AG09319 (cell line): Measurements from ENCODE around the gene GMPPA.

Experiments
- DNase-seq: peaks from one replicate; pipeline ENCODE4 v3.0.0-alpha.2; 2010; ENCODE audit warnings: low read depth; ENCODE audit errors: extremely low read depth
- TF ChIP-seq, protein P1 (sequence below): IDR thresholded peaks from 2 replicates; pipeline ENCODE4 v1.5.1; 2011; ENCODE audit warnings: low read depth, mild to moderate bottlenecking, inconsistent platforms, low read length, moderate library complexity

The GMPPA gene

DNA sequence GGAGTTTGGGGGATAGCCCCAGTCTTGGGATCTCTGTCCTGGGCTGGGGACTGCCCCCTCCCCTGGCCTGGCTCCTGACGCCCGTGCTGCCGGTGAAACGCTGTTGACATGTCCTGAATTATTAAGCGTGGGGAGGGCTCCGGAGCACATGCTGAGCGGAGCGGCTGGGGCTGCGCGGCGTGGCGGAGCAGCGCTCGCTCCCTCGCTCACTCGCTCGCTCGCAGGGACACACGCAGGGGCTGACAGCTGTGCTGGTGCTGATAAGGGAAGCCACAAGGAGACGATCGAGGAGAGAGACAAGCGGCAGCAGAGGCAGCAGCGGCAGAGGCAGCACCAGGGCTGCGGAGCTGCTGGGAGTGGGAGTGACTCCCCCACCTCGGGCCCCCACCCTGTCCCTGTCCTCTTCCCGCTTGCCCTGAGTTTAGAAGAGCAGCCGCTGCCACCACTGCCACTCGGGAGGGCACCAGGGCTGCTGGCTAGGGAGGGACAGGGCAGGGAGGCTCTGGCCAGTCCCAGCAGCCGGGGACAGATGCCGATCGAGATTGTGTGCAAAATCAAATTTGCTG, 15.6 kb downstream of the GMPPA start, which contains the start of gene ASIC4:
ASIC4 (plus strand) TSS at position 287 of the 566 bp plus-strand sequence; CDS start at position 530, 243 bp downstream.
- no peak for DNase-seq
- TF ChIP-seq, protein P1, sequence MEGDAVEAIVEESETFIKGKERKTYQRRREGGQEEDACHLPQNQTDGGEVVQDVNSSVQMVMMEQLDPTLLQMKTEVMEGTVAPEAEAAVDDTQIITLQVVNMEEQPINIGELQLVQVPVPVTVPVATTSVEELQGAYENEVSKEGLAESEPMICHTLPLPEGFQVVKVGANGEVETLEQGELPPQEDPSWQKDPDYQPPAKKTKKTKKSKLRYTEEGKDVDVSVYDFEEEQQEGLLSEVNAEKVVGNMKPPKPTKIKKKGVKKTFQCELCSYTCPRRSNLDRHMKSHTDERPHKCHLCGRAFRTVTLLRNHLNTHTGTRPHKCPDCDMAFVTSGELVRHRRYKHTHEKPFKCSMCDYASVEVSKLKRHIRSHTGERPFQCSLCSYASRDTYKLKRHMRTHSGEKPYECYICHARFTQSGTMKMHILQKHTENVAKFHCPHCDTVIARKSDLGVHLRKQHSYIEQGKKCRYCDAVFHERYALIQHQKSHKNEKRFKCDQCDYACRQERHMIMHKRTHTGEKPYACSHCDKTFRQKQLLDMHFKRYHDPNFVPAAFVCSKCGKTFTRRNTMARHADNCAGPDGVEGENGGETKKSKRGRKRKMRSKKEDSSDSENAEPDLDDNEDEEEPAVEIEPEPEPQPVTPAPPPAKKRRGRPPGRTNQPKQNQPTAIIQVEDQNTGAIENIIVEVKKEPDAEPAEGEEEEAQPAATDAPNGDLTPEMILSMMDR = no peak

DNA sequence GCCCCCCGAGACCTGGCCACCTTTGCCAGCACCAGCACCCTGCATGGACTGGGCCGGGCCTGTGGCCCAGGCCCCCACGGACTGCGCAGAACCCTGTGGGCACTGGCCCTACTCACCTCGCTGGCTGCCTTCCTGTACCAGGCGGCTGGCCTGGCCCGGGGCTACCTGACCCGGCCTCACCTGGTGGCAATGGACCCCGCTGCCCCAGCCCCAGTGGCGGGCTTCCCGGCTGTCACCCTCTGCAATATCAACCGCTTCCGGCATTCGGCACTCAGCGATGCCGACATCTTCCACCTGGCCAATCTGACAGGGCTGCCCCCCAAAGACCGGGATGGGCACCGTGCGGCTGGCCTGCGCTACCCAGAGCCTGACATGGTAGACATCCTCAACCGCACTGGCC, 16.1 kb downstream of the GMPPA start:
- no peak for DNase-seq
- TF ChIP-seq, protein P1 = no peak

DNA sequence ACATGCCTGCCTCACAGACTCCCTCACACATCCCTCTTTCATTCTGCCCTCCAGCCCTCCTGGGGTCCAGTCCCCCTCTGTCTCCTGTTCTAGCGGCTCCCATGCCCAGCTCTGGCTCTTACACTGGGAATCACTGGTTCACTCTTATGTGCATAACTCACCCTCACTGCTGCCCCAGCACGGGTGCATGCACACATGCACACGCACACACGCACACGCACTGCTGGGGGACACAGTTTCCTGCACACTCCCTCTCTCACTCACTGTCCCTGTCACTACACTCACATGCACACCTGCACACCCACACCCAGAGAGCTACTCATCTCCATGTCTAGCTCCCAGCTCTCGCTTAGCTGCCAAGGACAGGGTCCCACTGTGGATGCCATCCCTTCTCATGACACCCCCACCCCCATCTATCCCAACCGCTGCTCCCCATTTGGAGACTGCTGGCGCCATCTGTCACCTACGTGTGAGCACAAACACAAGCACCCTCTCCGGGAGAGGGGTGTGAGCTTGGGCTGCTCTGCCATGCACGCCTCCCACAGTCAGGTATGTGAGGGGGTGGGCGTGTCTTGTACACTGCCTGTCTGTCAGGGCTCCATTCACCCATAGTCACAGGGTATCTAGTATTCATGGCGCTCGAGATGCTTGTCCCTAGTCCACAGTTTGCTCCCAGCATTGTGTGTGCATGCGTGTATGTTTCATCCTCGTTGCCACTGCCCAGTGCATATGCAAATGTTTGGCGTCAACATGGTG, 17.4 kb downstream of the GMPPA start:
- DNase-seq = no peak
- TF ChIP-seq, protein P1 = no peak

DNA sequence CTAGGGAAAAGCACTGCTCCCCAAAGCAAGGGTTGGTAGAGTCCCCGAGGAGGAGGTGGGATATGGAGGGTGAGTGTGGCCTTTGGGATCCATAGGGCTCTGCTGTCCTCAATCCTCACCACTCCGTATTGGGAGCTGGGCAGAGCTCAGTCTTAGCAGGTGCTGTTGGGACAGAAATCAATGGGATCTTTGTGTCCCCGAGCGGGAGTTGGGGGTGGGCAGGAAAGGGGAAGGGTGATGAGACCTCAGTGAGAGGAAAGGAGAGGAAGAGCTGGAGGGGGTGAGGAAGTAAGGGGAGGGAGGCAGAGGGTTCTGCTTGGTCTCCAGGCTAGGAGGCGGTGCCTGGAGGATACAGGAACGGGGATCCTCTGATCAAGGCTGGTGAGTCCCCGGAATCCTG, 18.2 kb downstream of the GMPPA start:
- DNase-seq = no peak
- TF ChIP-seq, protein P1 = no peak

DNA sequence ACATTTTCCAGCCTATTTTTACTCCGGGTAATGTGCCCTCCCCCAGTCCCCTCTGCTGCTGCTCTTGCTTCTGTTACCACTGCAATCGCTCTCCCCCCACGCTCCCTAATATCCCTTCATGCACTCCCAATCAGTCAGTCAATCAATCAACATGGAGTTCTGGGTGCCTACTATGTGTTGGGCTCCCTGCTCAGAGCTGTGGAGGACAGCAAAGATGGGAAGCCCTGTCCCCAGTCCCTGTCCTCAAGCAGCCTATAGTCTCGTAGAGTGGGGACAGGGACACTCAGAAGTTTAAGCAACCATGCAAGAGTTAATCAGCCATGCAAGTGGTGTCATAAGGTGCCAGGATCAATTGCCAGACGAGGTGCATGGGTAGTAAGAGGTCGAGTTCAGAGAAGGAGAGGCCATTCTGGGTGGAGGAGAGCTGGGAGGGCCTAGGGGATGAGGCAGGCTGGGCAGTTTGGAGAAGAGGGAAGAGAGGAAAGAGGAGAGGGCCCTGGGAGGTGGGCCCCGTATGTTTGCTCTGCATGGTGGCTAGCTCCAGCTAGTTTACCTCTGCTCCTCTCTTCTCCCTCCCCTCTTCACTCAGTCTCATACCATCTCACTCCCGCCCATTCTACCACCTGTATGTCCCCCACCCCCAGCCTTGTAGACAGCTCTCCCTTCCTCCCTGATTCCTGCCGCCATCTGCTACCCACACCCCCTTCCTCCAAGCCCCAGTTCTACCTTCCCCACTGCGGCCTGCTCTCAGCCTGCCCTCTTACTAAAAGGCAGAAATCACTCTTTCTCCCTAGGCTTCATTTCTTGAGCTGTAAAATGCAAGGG, 19.5 kb downstream of the GMPPA start:
- no peak for DNase-seq
- TF ChIP-seq, protein P1 = no peak

DNA sequence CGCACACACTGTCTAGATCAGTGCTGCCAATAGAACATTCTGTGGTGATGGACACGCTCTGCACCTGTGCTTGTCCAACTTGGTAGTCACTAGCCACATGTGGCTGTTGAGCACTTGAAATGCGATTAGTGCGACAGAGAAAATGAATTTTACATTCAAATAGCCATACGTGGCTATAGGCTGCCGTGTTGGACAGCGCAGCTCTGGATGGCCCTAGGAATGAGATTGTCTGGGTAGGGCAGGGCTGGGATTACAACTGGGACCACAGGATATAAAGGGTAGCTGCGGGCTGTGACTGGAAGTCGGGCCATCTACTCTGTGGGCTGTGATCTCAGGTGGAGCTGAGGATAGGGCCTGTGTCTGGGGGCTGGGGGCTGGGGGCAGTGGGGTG, 20.8 kb downstream of the GMPPA start:
- no peak for DNase-seq
- TF ChIP-seq, protein P1 = no peak

DNA sequence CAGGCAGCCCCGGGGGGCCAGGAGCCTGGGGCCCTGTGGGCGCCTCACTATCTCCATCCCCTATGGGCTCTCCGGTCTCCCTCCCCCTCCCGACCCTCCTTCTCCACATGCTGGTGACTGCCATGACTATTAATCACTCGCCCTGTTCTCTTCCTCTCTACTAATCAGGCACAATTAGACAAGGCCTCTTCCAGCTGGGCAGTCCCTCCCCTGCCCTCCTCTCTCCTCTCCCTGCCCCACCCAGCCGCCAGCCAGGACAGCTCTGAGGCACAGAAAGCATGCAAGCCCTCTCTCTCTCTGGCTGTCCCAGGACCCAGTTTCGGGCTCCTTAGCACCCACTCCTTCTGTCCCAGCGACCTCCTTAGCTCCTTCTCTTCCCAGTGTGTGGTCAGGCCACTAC, 21.4 kb downstream of the GMPPA start:
- TF ChIP-seq, protein P1 = no peak
- no peak for DNase-seq
